ENCODE measurements around the gene PLIN5.

The PLIN5 gene, protein sequence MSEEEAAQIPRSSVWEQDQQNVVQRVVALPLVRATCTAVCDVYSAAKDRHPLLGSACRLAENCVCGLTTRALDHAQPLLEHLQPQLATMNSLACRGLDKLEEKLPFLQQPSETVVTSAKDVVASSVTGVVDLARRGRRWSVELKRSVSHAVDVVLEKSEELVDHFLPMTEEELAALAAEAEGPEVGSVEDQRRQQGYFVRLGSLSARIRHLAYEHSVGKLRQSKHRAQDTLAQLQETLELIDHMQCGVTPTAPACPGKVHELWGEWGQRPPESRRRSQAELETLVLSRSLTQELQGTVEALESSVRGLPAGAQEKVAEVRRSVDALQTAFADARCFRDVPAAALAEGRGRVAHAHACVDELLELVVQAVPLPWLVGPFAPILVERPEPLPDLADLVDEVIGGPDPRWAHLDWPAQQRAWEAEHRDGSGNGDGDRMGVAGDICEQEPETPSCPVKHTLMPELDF

DNA sequence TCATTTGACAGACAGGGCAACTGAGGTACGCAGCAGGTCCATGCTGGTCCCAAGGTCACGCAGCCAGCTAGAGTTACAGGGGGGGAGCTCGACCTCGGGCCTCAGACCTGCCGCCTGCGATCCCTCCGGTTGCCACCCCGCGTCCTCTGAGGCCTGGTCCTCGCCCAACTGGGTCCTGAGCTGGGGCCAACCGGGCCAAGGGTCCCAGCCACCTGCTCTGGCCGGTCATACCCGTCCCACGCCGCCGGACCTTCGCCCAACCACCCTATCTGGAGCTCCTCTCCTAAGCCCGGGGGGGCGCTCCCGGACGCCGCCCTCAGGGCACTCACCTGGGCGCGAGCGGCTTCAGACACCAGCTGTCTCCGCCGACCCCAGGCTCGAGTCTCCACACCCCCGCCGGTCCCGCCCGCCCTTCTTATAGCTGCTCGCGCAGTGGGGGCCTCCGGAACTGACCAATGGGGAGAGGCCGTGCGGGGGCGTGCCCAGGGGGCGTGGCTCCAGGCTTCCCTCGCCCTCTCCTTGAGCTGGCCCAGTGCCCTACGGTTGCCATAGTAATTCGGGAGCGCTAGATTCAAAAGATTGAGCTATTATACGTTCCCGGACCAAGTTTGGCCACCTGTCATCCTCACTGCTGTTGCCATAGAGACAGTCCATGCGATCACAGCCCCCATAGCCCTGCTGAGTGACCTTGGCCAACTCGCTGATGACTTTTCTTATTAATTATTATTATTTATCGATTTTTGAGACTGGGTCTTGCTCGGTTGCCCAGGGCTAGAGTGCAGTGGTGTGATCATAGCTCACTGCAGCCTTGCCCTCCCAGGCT, at the start of gene PLIN5:
TSS of gene PLIN5 (minus strand) at position 389 of the 823 bp plus-strand sequence. CDS start 1,150 bp downstream, outside the sequence.
- DNase-seq: peak; percentile 42

DNA sequence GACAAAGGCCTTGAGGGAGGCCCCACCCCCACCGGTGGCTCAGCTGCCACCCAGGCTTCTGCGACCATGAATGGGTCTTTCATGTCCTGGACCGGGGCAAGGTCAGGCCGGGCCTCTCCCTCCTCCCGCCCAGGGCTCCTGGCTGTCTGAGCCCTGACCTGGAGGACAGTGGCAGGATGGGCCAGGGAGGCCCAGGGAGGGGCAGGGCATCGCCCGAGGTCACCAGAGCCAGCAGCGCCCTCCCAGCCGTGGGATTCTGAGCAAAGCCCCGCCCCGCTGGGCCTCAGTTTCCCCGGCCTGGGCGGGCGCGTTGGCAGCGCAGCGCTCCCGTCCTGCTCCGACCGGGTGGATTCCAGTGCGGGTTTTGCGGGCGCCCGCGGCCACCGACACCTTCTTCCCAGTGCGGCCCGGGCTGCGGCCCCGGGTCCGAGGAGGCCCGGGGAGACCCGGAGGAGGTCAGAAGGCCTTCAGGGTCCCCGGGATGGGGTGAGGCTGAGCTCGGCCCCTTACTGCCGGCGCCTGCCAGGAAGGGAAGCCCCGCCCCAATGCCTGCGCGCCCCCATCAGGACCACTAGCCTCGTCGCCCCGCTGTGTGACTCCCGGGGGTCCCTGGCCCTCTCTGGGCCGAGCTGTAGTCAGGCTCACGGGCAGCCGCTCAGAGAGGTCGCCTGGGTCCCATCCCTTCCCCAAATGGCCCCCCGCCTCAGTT, 49.1 kb upstream of the PLIN5 start:
- DNase-seq: no peak
- in situ Hi-C loops (cut with MboI; ENCODE audit: low pct_unique_long_range_greater_than_20kb, low sequenced_read_pairs): no loop called here

More for the DNA sequence above, at the start of gene PLIN5:
- in situ Hi-C loops (cut with MboI; ENCODE audit: low pct_unique_long_range_greater_than_20kb, low sequenced_read_pairs): no loop called here

DNA sequence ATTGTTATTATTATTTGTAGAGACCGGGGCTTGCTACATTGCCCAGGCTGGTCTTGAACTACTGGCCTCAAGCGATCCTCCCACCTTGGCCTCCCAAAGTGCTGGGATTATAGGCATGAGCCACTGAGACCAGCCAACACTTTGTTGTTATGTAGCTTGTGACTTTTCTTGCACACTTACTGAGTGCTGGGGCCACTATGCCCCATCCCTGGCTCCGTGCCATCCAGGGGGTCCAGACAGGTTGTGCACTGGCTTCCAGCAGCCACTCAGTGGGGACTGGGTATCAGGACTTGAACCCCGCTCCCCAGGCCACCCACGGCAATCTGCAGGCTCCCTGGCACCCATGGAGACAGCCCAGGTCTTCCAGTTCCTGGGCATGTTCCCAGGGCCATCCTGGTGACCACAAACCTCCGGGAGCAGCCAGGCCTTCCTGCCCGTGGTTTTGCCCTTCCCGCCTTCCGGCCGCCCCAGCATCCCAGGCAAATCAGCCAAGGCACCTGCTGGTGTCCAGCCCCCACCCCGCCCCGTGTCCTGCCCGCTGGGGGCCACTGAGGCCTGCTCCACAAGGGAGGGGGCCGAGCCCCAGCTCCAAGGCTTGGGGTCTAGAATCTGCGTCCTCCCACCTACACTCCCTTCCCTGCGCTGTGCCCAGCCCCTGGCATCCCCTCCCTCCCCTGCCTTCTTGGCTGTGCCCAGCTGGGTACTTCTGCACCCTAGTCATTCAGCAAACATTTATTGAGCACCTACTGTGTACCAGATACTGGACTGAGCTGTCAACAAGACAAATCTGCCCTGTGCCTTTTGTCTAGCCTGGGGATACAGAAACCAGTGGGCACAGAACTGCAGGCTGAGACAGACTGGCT, 48.2 kb upstream of the PLIN5 start:
- DNase-seq: no peak
- in situ Hi-C loops (cut with MboI; ENCODE audit: low pct_unique_long_range_greater_than_20kb, low sequenced_read_pairs): no loop called here

DNA sequence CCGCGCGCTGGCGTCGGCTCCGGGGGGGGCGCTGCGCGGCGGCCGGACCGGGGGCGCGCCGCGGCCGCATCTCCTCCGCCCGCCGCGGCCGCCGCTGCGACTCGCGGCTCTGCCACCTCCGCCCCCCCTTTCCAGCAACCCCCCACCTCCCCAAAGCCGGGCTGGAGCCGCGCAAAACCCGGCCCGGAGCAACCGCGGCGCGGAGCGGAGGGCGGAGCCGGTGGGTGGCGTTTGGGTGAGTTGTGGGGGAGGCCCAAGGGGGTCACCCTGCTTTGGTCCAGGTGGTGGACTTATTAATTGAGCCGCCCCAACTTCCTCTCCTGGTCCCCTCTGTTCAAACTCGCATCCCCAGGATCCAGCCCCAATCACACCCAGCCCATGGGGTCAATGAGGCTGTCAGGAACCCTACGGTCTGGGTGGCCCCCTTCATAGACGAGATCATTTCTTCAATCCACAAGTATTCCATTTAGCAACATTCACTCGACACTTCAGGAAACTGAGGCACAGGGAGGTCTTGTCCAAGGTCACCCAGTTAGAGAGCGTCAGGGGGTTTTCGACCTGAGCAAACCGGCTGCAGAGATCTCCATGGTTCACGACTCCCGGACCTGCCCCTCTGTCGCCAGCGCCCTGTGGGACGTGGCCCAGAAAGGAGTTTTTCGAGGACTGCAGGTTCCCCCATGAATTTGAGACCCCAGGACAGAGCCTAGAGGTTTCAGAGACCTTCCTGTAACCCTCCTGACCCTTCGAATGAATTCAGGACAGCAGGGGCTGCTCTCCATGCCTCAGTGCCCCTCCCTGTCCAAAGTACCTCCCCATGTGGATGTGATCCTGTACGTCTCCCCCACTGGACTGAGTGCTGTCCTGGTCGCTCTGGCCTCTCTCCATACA, 46.9 kb upstream of the PLIN5 start:
- in situ Hi-C loops (cut with MboI; ENCODE audit: low pct_unique_long_range_greater_than_20kb, low sequenced_read_pairs): no loop called here
- DNase-seq: no peak

DNA sequence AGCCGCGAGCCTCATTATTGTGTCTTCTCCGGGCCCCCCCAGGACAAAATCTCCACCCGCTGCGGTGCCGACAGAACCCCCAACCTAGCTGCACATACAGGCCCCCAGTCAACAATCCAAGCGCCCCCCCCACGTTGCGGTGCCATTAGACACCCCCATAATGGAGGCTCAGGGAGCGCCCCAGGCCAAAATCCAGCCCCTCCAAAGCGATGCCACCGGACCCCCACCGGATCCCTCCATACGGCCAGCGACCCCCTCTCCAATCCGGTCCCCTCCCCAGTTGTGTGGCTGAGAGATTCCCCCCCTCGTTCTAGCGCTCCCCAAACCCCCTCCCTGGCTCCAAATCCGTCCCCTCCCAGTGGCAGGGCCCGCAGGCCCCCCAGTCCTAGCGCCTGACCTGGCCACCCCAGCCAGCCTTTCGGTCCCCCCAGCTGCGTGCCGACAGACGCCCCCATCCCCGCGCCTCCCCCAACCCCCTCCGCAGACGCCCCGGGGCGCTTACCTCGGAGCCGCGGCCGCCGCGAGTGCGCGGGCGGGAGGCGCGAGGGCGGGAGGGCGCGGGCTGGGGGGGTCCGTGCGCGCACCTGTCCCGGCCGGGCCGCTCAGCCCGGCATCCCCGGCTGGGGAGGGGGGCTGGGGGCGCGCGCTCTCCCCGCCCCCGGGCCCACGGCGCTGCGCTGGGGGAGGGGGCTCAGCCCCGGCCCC, 46.1 kb upstream of the PLIN5 start:
- no peak for DNase-seq
- in situ Hi-C loops (cut with MboI; ENCODE audit: low pct_unique_long_range_greater_than_20kb, low sequenced_read_pairs): no loop called here

DNA sequence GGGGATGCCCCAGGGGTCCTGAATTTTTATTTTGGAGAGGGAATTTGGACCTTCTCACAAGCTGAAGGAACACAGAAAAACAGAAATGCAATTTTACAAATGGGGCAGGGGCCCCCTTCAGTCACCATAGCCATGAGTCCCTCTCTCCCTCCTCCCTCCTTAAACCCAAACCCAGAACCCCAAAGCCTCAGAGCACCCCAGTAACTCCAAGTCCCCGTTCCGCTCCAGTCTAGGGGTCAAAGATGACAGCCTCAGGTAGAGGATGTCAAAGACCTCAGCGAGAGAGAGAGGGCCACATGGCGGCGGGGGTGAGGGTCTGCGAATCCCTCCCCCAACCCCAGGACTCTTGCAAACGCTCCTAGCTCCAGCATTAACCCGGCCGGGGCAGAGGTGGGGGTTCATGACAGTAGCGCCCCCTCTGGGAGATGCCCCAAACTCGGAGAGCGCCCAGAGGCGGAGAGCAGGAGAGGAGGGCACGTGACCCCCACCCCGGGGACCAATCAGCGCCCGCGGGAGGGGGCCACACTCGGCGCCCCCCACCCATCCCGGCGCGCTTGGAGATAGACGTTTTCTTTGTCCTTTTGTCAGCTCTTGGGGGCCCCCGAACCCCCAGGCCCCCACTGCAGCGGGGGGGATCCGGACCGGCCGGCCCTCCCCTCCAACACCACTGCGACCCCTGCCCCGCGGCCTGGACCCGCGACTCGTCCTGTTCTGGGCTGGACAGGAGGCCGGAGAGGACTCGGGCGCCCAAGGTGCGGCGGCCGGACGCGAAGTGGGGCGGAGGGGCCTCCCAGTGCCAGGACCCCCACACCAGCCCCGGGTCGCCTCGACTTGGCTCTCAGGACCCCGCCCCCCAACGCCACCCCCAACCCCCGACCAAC, 45.2 kb upstream of the PLIN5 start:
- DNase-seq: no peak
- in situ Hi-C loops (cut with MboI; ENCODE audit: low pct_unique_long_range_greater_than_20kb, low sequenced_read_pairs): no loop called here

DNA sequence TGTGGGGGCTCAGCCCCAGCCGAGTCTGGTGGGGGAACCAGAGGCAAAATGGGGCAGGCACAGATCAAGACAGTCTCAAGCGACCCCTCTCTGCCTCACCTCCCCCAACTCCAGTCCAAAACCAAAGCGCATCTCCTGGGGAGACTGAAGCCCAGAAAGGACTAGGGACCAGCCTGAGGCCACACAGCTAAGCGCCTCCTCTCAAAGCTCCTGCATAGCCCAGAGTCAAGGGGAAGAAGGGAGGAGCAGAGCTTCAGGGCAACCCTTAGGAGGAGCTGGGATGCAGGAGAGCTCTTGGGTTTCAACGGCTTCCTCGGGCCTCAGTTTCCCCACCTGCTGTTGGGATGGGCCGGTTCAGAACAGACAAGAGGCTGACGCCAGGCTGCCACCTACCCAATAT, 44.4 kb upstream of the PLIN5 start:
- in situ Hi-C loops (cut with MboI; ENCODE audit: low pct_unique_long_range_greater_than_20kb, low sequenced_read_pairs): no loop called here
- DNase-seq: no peak

DNA sequence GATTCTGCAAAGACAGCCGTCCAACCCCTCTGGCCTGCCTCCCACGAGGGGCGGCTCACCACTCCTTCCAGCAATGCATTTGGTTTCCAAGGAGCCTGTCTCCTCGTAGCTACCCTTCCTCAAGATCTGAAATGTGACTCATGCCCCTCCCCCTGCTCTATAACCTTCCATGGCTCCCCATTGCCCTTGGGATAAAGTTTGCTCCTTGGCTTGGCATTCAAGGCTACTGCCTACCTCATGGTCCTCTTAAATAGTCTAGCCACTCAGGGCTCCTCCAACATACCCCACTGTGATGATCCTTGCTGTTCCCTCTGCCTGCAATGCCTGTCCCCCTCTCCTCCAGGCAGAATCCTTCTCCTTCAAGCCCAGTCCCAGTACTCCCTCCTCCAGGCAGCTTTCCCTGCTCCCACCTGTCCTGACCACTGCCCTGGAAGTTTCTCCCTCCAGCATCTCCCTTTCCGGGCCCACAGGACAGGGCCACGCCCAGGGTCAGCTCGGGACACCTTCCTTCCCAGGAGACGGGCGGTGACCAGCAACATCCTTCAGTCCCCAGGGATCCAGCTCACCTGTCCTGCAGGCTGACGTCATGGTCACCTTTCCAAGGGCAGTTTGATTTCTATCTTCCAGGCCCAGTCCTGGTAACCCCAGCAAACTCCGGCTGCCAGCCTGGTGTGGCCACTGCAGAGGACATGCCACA, 43.7 kb upstream of the PLIN5 start:
- DNase-seq: no peak
- in situ Hi-C loops (cut with MboI; ENCODE audit: low pct_unique_long_range_greater_than_20kb, low sequenced_read_pairs): no loop called here

DNA sequence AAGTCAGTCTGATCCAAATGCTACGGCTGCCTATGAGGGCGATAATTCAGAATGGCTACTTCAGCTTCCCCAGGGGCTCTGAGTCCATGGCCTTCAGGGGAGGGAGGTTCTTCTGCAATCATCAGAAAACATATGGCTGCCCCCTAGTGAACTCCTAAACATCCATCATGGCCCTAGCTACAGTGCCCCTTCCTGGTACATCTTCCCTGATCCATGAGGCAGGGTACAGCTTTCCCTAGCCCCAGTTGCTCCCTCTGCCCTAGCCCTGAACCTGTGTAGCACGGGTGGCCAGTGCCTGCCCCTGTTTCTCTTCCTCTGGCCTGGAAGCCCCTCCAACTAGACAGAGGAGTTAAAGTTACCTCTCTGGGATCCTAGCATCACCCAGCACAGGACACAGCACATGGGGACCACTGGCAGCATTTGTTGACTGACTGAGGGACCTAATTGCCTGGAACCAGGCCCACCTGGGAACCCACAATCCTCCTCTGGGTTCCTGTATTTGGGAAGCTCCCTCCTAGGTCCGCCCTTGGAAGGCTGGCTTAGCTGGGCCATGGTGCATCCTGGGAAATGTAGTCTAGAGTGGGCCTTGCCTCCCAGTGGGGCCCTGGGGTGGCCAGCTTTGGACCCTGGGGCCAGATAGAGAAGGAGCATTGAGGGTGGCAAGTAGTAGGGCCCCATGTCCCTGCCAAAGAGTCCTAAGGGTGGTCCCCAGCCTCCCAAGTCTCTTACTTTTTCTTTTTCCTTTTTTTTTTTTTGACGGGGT, 42.2 kb upstream of the PLIN5 start:
- in situ Hi-C loops (cut with MboI; ENCODE audit: low pct_unique_long_range_greater_than_20kb, low sequenced_read_pairs): no loop called here
- DNase-seq: no peak

DNA sequence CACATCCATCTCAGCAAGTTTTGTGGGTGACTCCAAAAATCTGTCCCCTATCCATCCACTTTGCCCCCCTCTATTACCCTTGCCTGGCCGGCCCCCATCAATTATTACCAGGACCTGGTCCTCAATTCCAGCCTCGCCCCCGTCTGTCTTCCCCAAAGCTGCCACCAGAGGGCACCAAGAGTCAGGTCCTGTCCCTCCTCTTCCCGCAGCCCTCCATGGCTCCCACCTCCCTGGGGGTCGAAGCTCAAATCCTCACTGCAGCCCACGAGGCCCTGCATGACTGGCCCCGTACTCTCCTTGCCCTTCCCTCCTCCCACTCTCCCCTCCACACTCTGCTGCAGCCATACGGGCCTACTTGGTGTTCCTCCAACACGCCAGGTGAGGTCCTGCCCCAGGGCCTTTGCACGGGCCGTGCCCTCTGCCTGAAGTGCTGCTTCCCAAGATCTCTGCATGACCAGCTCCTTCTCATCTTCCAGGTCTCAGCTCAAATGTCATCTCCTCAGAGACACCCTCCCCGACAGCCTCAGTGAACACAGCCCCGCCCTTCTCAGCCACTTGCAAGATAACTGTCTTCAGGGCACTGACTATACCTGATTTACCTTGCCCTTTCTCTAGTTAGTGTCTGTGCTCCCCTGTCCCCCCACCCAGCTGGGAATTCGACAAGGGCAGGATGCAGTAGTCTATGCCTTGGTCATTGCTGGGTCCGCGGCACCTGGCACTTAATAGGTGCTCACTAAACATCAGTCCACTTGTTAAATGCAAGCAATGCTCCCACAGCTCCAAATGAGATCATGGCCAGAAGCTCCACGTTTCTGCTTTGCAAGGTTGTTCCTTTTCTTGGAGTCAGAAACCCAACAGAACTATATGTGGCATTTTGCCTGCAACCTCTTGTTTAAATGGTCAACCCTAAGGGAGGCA, 41.3 kb upstream of the PLIN5 start:
- in situ Hi-C loops (cut with MboI; ENCODE audit: low pct_unique_long_range_greater_than_20kb, low sequenced_read_pairs): no loop called here
- peak; percentile 63 for DNase-seq

DNA sequence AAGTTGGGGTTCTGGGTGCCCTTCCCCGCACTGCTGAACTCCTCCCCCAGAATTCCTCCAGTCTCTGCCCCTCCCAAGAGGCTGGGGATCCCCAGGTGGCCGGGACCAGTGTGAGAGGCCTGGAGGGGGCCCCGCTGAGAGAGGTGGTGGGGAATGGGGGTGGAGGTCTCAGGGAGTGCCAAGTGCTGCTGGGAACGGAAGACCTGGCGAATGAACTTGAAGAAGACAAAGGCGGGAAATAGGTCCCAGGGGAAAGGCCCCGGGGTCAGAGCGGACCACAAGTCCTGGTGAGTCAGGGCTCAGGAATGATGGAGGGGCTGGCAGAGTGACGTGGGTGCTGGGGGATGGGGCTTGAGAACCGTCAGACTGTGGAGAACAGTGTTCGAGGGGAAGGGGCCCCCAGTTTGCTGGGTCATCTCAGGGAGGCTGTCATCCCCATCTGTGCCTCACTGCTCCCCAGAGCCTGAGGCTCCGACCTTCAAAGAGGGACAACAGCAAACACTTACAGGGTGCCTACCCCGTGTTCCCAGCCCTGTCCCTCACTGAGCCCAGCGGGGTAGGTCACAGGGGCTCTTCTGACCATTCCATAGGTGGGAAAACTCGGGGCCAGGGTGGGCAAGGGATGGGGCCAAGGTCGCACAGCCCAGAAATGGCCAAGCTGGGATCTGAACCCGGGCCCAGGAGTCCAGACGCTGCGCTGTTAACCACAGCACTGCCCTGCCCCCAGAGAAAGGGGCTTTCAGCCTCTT, 40.4 kb upstream of the PLIN5 start:
- in situ Hi-C loops (cut with MboI; ENCODE audit: low pct_unique_long_range_greater_than_20kb, low sequenced_read_pairs): no loop called here
- DNase-seq: no peak

DNA sequence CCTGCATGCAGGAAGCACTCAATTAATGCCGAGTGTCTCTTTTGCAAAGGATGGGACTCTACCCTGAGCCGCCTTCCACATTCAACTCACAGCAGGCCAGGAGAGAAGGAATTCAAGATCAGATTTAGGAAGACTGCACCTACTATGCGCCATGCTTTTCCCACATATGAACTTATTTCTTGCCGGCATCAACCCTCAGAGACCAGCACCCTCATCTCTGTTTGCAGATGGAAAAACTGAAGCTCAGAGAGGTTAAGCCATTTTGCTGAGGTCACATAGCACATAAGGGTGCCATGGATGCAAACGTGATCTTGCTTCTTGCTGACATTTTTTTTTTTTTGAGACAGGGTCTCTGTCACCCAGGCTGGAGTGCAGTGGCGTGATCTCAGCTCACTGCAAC, 38.7 kb upstream of the PLIN5 start:
- in situ Hi-C loops (cut with MboI; ENCODE audit: low pct_unique_long_range_greater_than_20kb, low sequenced_read_pairs): no loop called here
- no peak for DNase-seq

DNA sequence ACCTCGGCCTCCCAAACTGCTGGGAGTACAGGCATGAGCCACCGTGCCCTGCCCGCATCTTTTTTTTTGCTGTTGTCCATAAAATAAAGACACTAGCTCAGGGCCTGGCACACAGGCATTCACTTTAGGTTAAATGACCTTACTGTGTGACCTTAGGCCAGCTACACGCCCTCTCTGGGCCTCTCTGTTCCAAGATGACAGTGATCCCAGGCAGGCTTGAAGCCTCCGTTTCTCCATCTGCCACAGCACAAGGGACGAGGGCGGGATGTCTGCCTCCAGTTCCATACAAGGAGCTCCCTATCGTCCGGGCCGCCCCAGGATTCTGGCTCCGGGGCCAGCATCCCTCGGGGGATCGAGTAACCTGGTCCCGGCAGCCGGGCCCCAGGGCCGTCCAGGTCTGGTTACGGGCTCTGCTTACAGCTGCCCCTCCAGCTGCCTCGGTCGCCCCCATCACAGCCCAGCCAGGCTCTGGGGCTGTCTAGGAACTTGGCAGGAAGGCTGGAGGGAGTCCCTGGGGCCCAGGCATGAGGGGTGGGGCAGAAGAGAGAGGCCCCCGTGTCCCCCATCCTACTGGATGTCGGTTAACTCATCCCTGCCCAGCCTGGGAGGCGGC, 36.4 kb upstream of the PLIN5 start:
- in situ Hi-C loops (cut with MboI; ENCODE audit: low pct_unique_long_range_greater_than_20kb, low sequenced_read_pairs): no loop called here
- no peak for DNase-seq
